ENCODE measurements around the gene TPST2. TPM values are rescaled to one million over a fixed set of nuclear protein-coding genes. Genes with fewer than 3 reads are reported as not detected.

Gene TPST2
- total RNA-seq, 4 donors from 2014 or later = 99.2 to 154 (median 121) TPM

GRCh38 chr22:26544489-26544888 lies 45.4 kb downstream of the TPST2 start:
- TF ChIP-seq CTCF (IDR thresholded peaks at IDR 0.05) (no peak), POLR2A (IDR thresholded peaks at IDR 0.05) (no peak)
- 13 to 80% methylated on average over 1 of the region's 1 CpG for WGBS, 2 donors
- H3K36me3 ChIP-seq = peaks cover 9 to 15% of the 10 kb centered on the region in 2 donors
- no peaks in the 10 kb centered on the region for H3K9me3 ChIP-seq
- intact Hi-C loops (cut with DNase I) = loop anchor here (10.0 kb wide), 1 partner anchor 60 kb away; the partner anchor contains the start of genes HPS4 and SRRD
- no peaks in the 10 kb centered on the region for H3K27me3 ChIP-seq
- peaks cover 47 to 58% of the 10 kb centered on the region in 2 donors for H3K4me1 ChIP-seq
- peak overlapping the region; percentile 5 to 63 (median 31) for H3K27ac ChIP-seq
- DNase-seq = peak; percentile 36 to 42
- no peak overlapping the region for H3K4me3 ChIP-seq (replicated peaks in 1 of 3)

GRCh38 chr22:26542831-26543230 lies 47.1 kb downstream of the TPST2 start:
- Histone ChIP-seq H3K9me3 (no peaks in the 10 kb centered on the region), H3K27ac (peak overlapping the region in 1 of 3 donors; percentile 23), H3K27me3 (no peaks in the 10 kb centered on the region), H3K36me3 (peaks cover 9 to 15% of the 10 kb centered on the region in 2 donors), H3K4me1 (peaks cover 35 to 42% of the 10 kb centered on the region in 2 donors), H3K4me3 (replicated peaks in 1 of 3) (no peak overlapping the region)
- no peak for DNase-seq
- intact Hi-C loops (cut with DNase I) = loop anchor here (10.0 kb wide), 1 partner anchor 58 kb away; the partner anchor contains the start of genes HPS4 and SRRD
- WGBS, 2 donors = 78 to 81% methylated on average over 3 of the region's 3 CpGs
- no peak for TF ChIP-seq CTCF (IDR thresholded peaks at IDR 0.05)

GRCh38 chr22:26541167-26541819 lies 48.6 kb downstream of the TPST2 start:
- no peak overlapping the region for H3K4me3 ChIP-seq (replicated peaks in 1 of 3)
- intact Hi-C loops (cut with DNase I) = loop anchor here (10.0 kb wide), 1 partner anchor 56 kb away; the partner anchor contains the start of genes HPS4 and SRRD
- H3K27me3 ChIP-seq = no peaks in the 10 kb centered on the region
- no peak for DNase-seq
- peaks cover 9 to 19% of the 10 kb centered on the region in 2 donors for H3K36me3 ChIP-seq
- no peak for TF ChIP-seq CTCF (IDR thresholded peaks at IDR 0.05)
- no peak for TF ChIP-seq POLR2A (IDR thresholded peaks at IDR 0.05)
- peaks cover 21 to 26% of the 10 kb centered on the region in 2 donors for H3K4me1 ChIP-seq
- no peaks in the 10 kb centered on the region for H3K9me3 ChIP-seq
- H3K27ac ChIP-seq = no peak overlapping the region
- WGBS, 2 donors = 100% methylated on average over 5 to 14 of the region's 47 CpGs

GRCh38 chr22:26540119-26540518 lies 49.8 kb downstream of the TPST2 start:
- no peak overlapping the region for H3K27ac ChIP-seq
- 94 to 100% methylated on average over 2 of the region's 2 CpGs for WGBS, 2 donors
- DNase-seq = no peak
- peaks cover 9 to 14% of the 10 kb centered on the region in 2 donors for H3K4me1 ChIP-seq
- TF ChIP-seq POLR2A (IDR thresholded peaks at IDR 0.05) = no peak
- no peak for TF ChIP-seq CTCF (IDR thresholded peaks at IDR 0.05)
- intact Hi-C loops (cut with DNase I) = loop anchor here (10.0 kb wide), 1 partner anchor 55 kb away; the partner anchor contains the start of genes HPS4 and SRRD
- no peak overlapping the region for H3K4me3 ChIP-seq (replicated peaks in 1 of 3)
- H3K9me3 ChIP-seq = no peaks in the 10 kb centered on the region
- no peaks in the 10 kb centered on the region for H3K27me3 ChIP-seq
- peaks cover 9 to 24% of the 10 kb centered on the region in 2 donors for H3K36me3 ChIP-seq

- Histone ChIP-seq H3K36me3 (peaks cover 13 to 32% of the 10 kb centered on the region in 2 donors), H3K9me3 (no peaks in the 10 kb centered on the region), H3K4me1 (no peaks in the 10 kb centered on the region), H3K4me3 (replicated peaks in 1 of 3) (no peak overlapping the region), H3K27me3 (no peaks in the 10 kb centered on the region), H3K27ac (no peak overlapping the region)
- TF ChIP-seq CTCF (IDR thresholded peaks at IDR 0.05) = no peak
- TF ChIP-seq POLR2A (IDR thresholded peaks at IDR 0.05) = no peak
- intact Hi-C loops (cut with DNase I) = no loop called here
- 93% methylated on average over 3 of the region's 3 CpGs for WGBS, 2 donors
- DNase-seq = no peak
Observed at GRCh38 chr22:26536762-26537134, 53.2 kb downstream of the TPST2 start.
